CD1c-positive myeloid dendritic cell (primary cell): Measurements from ENCODE around the gene MED15.
"Not testable (repeated sequence)": the region's sequence is repeated elsewhere in the genome, so short reads cannot be mapped to it uniquely, and the experiment has no call there.

Experiments used
- DNase-seq: peaks from one replicate; pipeline ENCODE4 v3.0.0-alpha.2; 2016; ENCODE audit errors: extremely low spot score

MED15 gene, protein sequence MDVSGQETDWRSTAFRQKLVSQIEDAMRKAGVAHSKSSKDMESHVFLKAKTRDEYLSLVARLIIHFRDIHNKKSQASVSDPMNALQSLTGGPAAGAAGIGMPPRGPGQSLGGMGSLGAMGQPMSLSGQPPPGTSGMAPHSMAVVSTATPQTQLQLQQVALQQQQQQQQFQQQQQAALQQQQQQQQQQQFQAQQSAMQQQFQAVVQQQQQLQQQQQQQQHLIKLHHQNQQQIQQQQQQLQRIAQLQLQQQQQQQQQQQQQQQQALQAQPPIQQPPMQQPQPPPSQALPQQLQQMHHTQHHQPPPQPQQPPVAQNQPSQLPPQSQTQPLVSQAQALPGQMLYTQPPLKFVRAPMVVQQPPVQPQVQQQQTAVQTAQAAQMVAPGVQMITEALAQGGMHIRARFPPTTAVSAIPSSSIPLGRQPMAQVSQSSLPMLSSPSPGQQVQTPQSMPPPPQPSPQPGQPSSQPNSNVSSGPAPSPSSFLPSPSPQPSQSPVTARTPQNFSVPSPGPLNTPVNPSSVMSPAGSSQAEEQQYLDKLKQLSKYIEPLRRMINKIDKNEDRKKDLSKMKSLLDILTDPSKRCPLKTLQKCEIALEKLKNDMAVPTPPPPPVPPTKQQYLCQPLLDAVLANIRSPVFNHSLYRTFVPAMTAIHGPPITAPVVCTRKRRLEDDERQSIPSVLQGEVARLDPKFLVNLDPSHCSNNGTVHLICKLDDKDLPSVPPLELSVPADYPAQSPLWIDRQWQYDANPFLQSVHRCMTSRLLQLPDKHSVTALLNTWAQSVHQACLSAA

GRCh38 chr22:20507253-20508066 lies at the start of gene MED15:
Gene MED15, plus strand, starts transcription at chr22:20507610. Its CDS starts 69 bp downstream, at chr22:20507679.
- peak; percentile 95 for DNase-seq

DNA sequence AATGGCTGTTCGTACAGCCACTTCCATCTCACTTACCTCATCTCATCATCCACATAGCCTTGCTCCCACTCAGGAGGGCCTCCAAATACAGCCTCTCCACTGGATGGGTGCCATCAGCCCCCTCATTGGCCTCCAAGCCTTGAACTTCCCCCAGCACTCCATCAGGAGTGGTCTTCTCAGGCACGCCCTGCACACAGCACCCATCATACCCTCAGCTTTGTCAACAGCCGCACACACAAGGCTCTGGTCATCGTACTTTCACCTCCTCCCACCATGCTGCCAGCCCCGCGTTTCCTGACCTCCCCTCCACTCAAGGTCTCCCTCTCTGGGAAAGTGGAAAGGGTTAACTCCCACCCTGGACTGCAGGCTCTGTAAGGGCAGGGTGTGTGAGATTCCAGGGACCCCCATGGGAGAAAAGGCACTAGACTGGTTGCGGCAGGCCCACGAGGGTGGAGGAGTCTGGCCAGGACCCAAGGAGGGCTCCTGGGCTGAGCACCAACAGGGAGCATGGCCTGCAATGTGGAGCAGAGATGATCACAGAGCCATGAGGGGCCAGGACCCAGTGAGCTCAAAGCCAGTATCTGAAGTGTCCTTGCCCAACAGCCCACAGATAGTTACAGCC lies 48.8 kb upstream of the MED15 start:
- DNase-seq: no peak

DNA sequence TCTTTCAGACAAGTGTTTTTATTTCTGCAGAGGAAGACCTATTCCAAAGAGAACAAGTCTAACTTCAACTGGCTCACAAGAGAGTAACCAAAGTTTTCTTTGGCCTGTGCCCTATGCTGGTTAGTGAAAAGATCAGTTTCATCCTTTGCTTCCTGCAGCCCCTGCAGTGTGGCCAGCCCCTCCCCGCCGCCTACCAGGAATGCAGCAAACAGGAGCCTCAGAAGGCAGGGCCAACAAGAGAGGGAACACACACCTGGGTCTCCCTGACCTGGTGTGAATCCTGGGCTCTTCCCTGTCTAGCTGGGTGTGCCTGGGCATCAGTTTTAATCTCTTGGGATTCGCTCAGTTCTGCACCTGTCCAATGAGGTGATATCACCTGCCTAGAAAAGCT lies 48.3 kb upstream of the MED15 start:
- DNase-seq: no peak

DNA sequence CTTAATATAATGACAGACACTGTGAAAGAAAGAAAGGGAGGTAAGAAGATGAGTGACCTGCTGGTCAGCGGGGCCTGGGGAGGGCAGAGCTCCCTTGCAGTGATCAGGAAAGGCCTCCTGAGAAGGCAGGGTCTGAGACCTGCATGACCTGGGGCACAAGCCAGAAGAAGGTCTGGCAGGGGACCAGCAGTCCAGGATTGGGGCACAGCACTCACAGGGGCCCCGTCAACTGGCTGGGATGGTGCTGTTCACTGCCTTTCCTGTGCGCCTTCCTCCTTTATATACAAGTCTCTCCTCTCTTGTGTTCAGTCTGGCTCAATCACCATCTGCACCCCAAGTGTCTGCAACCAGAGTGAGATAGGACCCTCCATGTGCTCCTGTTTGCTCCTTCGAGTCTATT lies 47.5 kb upstream of the MED15 start:
- no peak for DNase-seq

- peak; percentile 63 for DNase-seq
These were observed 43.9 kb upstream of the MED15 start for GRCh38 chr22:20463324-20464095.

DNA sequence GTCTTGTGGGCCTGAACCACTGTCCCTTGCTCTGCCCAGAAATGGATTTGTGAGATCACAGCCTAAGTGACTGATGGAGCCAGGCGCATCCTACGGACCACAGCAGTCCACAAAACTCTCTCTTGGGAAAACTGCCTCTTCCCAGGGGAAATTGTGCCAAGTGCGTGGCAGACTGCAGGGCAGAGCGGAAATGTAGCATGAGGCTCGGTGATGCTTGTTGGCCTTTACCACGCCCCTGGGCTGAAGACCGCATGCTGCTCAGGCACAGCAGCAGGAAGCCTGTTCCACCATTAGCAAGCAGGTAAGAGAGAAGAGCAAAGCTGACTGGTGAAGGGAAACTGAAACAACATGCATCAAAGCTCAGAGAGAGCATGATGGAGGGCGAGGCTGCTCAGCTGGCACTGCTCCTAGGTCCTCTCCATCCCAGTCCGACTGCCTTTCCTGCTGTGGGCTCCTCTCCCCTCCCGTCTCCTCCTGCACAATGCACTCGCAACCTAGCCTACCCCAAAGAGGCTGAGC lies 43.3 kb upstream of the MED15 start:
- DNase-seq: peak; percentile 20

DNA sequence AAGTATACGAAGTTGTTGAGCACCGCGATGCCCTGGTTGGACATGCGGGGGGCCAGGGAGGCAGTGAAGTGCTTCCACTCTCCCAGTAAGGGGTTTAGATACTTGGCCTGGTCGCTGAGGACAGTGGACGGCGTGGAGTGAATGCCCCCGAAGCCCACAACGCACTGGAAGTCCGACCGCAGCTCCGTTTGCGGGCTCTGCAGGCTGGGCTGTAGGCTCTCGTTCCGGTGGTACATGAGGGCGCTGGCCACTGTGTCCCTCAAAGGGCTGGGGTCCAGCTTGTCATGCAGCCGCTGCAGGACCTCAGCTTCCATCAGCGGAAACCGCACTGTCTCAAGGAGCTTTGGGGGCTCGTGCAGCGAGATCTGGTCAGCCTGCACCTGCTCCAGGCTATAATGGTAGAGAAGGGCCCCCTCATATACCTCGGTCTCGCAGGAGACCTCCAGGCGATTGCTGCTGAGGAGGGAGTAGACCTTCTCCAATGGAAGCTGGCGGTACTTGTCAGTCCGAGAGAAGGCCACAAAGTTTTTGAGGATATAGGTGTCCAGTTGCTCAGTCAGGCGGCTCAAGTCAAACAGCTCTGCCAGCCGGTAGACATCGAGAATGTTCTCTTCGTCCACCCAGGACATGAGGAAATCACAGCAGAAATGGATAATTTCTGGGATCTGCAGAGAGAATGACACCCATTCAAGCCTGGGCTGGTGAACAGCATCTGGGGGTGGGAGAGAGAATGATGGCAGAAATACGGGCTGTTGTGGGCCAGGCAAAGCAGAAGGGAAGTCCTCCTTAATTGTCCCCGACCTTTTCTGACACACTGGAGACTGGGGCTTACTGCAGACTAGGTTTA lies 42.3 kb upstream of the MED15 start:
- no peak for DNase-seq

GRCh38 chr22:20465759-20466077 lies 41.7 kb upstream of the MED15 start:
- DNase-seq: no peak

DNA sequence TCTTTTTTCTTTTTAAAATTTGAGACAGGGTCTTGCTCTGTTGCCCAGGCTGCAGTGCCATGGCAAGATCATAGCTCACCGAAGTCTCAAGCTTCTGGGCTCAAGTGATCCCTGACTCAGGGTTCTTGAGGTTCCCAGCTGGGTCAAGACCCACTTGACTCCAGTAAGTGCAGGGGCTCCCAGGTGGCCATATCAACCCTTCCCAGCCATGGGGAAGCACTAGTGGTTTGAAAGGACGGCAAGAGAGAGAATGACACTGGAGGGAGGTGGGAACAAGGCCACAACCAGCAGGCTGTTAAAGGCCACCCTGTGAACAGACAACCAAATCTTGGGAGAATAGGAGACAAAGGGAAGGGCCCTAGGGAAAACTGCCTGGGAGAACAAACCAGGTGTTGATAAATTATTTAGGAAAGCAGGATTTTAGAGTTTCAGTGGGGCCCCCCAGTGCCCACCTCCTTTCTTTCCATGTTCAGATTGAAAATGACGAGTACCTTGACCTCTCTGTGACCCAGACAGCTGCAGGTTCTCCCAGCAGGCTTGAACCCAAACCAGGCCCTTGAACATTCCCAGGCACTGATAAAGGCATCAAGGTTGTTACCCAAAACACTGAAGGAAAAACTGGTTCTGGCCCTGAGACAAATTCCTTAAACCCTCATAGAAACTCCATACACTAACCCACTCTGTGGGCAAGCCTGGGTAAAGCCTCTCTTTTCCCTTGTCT lies 40.6 kb upstream of the MED15 start:
- no peak for DNase-seq

DNA sequence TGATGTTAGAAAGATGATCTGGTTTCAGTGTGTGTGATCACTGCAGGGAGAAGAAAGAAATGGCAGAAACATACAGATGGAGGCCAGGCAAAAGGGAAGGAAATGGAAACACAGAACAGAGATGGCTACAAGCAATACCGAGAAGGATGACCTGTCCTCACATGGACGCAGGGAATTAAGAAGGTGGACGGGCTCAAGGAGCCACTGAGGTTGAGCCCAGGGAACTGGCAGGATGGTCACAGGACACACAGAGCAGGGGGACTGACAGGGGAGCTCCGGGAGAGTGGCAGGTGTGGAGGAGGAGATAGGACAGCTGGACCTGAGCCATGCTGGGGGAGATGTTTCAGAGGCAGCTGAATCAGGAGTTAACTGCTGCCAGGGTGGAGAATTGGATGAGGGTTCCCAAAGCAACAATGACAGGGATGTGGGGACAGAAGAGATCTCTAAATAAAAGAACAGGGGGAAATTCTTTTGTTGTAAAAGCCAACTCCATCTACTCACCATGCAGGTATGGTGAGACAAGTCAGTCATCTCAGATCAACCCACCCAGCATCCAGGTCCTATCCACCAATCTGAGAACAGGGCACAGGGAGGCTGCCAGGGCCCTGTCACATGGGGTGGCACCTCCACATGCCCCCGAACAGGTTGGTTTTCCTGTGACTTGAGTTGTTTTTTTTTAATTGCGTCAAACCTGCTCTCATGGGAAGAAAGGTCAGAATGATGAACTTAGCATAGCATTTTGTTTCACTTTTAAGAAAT lies 38.1 kb upstream of the MED15 start:
- no peak for DNase-seq

DNA sequence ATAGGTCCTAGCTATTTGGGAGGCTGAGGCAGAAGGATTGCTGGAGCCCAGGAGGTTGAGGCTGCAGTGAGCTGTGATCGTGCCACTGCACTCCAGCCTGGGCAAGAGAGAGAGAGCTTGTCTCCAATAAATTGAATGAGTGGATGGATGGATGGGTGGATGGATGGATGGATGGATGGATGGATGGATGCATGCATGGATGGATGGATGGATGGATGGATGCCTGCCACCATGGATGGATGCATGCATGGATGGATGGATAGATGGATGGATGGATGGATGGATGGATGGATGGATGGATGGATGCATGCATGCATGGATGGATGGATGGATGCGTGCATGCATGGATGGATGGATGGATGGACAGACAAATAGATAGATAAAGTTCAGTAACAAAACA lies 36.9 kb upstream of the MED15 start:
- DNase-seq: not testable (repeated sequence)

DNA sequence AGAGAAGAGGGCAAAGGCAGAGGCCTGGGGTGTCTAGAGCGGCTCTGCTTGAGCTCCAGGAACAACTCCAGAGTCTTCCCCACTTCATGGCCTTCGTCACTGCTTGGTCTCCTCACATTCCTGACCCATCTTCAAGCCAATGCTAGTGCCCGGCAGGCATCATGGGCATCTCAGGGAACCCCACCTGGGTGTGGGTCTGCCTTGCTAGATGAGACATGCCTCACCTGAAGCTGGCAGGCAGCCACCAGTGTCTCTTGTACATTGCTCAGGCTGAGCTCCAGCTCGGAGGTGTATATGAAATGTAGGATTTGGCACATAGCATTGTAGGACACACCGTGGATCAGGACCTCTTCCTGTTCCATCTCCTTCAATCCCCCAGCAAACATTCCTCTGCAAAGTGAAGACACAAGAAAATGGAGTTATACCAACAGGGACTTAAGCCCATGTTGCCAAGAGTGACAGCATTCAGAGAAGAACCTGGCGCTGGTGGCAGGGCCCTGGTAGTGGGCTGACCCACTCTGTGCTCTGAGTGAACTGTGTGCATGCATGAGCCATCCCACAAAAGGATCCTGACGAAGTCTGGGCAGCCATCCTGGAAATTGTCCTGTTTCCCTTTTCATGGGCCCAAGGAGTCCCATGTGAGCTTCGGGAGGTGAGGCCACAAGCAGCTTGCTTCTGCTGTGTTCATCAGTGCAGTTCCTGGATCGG lies 36.1 kb upstream of the MED15 start:
- DNase-seq: no peak

DNA sequence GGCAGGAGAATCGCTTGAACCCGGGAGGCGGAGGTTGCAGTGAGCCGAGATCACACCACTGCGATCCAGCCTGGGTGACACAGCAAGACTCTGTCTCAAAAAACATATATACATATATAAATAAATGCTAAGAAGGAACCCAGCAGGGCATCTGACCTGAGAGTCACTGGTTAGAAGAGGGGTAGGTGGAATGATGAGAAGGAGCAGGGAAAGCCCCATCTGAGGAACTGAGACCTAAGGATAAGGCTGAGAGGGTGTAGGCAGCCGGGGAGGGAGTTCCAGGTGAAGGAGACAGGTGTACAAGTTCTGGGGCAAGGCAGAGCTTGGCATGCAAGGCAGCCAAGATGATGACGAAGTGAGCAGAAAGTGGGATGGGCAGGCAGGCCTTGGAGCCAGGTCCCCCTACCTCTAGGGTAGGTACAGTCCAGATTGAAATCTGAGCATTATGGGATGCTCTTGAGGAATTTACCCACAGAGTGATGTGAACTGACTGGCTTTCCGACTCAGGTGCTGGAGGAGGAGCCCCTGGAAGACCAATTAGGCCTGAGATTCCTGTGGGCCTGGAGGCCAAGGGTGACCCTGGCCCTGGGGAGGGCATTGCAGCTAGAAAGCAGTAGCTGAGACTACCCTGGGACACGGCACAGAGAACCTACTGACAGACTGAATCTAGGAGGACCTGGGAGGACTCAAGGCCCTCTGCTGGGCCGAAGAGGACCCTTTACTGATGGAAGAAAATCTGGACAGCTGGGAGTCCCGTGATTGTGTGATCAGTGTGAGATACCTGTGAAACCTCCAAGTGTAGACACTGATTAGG lies 34.6 kb upstream of the MED15 start:
- DNase-seq: no peak

DNA sequence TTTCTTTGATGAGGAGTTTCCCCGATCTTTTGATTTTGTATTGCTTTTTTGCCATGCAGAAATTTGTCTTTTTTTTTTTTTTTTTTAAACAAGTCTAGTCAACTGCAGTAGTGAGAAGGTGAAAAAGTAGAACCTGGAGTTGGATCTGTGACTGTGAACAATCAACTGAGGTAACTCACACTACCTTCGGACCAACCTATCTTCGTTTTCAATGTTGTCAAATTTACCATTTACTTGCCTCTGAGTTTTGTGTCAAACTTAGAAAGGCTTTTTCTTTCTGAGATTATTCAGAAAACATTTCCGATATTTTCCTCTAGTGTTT lies 32.3 kb upstream of the MED15 start:
- DNase-seq: no peak

DNA sequence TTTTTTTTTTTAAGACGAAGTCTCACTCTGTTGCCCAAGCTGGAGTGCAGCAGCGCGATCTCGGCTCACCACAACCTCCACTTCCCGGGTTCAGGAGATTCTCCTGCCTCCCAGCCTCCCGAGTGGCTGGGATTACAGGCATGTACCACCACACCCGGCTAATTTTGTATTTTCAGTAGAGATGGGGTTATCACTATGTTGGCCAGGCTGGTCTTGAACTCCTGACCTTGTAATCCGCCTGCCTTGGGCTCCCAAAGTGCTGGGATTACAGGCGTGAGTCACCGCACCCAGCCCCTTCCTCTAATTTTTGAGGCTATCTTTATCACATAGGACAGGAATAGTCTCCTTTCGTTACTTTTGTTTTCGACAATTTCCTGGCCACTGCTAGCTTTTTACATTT lies 31.8 kb upstream of the MED15 start:
- DNase-seq: not testable (repeated sequence)

GRCh38 chr22:20478059-20478458 lies 29.4 kb upstream of the MED15 start:
- DNase-seq: not testable (repeated sequence)

DNA sequence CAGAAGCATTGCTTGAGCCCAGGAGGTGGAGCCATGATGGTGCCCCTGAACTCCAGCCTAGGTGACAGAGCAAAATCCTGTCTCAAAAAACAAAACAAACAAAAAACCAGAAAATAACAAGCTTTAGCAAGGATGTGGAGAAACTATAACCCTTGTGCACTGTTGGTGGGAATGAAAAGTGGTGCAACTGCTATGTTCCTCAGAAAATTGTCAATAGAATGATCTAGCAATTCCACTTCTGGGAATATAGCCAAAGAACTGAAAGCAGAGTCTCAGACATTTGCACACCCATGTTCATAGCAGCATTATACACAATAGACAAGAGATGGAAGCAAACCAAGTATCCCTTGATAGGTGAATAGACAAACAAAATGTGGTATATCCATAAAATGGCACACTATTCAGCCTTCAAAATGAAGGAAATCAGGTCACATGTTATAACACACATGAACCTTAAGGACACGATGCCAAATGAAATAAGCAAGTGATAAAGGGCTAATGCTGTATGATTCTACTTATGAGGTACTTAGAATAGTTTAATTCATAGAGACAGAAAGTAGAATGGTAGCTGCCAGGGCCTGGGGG lies 27.7 kb upstream of the MED15 start:
- no peak for DNase-seq
